SHP77 (cell line): ENCODE measurements around the gene LZTR1.
A peak's percentile ranks its signal among the peaks of the same experiment; 100 is the strongest.

Experiments
- DNase-seq, 2 experiments: peaks; one replicate each; lab custom pipeline; 2025; lab: John Stamatoyannopoulos, UW

The LZTR1 gene

DNA sequence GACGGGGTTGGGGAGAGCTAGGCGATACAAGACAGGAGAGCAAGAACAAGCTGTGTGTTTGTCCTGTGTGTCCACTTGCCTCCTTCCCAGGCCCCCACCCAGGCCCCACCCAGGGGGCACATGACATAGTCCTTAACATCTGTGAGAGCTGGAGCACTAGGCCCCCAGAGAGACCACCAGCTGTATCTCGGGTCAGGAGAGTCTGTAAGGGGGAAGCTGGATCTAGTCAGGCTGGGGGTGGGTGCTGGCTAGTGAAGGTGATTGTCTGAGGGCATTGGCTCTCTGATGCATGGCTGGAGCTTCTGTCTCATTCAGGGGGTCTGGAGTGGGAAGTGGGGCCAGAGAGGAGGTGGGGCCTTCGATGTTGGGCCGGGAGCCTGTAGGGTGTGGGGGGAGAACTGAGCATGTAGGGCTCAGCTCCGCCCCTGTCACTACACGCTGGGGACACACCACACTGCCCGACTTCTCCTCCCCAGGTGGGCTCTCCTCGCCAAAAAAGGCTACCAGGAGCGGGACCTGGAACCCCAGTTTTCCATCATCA lies 33.4 kb downstream of the LZTR1 start:
- DNase-seq = no peak

GRCh38 chr22:21016644-21017420 lies 34.7 kb downstream of the LZTR1 start:
- no peak for DNase-seq

DNA sequence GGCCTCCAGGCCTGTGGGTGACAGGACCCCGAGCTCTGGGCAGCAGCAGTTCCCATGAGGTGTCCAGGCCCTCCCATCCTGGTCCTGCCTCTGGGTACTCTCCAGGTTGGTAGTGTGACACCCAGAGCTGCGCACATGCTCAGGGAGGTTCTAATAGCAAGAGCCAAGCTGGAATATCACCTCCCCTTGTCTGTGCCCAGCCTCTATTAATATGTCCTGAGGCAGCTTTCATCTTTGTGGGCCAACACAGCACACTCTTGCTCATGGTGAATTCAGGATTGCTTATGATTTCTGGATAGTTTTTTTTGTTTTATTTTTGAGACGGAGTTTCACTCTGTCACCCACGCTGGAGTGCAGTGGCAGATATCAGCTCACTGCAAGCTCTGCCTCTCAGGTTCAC lies 36.2 kb downstream of the LZTR1 start:
- DNase-seq = no peak

- DNase-seq = peak in 1 of 2 experiments; percentile 7
Observed at GRCh38 chr22:21020802-21021429, 38.8 kb downstream of the LZTR1 start.

DNA sequence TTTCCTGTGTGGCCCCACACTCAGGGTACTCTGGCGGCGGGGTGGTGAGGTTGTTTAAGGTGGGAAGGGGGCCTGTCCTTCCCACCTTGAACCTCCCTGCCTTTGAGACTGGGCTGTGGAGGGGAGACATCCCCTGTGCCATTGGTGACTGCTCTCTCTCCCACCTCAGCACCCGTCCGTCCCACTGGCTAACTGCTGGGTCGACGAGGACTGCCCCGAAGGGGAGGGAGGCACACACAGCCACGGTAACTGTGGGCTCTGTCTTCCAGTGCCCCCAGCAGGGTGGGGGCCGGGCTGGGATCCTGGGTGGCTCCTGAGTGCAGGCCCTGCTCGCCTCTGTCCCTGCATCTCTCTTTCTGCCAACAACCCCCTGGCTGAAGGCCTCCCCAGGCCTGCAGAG lies 40.4 kb downstream of the LZTR1 start:
- DNase-seq = no peak

DNA sequence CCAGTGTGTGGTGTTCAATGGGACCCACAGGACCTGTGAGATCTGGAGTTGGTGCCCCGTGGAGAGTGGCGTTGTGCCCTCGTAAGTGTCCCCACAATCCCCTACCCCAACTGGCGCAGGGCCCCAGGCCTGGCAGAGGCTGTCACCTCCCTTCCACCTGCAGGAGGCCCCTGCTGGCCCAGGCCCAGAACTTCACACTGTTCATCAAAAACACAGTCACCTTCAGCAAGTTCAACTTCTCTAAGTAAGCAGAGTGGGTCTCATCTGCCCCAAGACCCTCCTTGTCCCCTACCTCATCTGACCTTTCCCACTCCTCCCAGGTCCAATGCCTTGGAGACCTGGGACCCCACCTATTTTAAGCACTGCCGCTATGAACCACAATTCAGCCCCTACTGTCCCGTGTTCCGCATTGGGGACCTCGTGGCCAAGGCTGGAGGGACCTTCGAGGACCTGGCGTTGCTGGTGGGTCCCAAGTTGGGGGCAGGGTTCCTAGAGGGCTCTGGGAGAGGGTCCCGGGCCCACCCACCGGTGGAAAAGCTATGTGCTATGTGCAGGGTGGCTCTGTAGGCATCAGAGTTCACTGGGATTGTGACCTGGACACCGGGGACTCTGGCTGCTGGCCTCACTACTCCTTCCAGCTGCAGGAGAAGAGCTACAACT lies 41.0 kb downstream of the LZTR1 start:
- no peak for DNase-seq

GRCh38 chr22:21025266-21025665 lies 43.2 kb downstream of the LZTR1 start:
- no peak for DNase-seq

DNA sequence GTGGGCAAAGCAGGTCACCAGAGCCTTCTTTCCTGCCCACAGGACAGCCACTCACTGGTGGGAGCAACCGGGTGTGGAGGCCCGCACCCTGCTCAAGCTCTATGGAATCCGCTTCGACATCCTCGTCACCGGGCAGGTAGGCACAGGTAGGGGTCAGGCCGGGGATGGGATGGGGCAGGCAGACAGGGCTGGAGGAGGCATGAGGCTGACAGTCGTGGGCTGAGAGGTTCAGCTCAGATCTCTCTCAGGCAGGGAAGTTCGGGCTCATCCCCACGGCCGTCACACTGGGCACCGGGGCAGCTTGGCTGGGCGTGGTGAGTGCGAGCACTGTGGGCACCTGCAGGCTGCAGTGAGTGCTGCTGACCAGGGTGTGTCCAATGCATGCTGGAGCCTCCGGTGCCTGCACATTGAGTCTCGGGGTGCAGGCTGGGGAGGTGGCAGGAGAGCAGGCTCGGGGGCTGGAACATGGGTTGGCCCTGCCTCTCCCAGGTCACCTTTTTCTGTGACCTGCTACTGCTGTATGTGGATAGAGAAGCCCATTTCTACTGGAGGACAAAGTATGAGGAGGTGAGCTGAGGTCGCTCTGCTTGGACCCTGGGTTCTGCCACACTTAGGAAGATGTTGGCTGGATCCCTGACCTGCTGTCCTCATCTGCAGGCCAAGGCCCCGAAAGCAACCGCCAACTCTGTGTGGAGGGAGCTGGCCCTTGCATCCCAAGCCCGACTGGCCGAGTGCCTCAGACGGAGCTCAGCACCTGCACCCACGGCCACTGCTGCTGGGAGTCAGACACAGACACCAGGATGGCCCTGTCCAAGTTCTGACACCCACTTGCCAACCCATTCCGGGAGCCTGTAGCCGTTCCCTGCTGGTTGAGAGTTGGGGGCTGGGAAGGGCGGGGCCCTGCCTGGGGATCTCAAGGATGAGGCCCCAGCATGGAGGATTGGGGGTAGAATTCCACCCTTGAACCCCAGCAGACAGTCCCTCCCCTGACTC lies 44.0 kb downstream of the LZTR1 start:
- DNase-seq = no peak

DNA sequence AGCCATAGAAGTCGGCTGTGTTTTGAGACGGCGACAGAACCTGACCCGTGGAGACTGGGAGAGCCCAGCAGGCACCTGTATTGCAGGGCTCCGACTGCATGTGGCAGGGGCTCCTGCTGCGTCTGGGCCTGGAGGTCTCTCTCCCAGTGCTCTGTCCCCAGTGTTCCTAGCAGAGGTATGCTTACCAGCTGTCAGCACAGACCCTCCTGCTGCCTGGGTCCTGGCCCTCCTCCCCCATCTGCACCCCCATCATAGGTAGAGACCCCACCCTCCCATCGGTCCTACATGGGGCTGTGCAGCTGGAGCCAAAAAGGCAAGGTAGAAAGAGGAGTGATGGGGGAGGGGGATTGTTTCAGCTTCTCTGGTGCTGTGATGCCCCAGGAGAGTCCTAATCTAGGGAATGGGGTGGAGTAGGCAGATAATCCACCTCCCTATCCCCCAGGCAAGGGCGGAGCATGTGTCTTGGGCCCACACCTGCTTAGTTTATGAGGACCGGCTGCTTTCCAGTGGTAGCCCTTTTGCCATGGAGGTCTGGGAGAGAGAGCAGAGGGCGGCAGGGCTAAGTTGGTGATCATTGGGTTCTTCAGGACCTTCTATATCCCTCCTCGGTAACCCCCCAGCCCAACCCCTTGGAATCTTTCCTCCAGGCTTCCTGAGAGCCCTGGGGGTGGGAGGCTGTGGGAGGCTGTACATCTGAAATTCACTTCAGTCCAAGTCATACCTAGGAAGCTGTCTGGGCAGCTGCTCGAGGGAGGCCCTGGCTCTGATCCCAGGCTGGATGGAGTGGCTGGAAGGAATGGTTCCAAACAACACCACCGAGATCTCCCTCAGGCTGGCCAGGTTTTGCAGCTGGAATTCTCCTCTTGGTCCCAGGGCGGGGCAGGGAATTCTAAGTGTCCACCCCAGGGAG lies 44.9 kb downstream of the LZTR1 start:
- DNase-seq = peak in 1 of 2 experiments; percentile 18

DNA sequence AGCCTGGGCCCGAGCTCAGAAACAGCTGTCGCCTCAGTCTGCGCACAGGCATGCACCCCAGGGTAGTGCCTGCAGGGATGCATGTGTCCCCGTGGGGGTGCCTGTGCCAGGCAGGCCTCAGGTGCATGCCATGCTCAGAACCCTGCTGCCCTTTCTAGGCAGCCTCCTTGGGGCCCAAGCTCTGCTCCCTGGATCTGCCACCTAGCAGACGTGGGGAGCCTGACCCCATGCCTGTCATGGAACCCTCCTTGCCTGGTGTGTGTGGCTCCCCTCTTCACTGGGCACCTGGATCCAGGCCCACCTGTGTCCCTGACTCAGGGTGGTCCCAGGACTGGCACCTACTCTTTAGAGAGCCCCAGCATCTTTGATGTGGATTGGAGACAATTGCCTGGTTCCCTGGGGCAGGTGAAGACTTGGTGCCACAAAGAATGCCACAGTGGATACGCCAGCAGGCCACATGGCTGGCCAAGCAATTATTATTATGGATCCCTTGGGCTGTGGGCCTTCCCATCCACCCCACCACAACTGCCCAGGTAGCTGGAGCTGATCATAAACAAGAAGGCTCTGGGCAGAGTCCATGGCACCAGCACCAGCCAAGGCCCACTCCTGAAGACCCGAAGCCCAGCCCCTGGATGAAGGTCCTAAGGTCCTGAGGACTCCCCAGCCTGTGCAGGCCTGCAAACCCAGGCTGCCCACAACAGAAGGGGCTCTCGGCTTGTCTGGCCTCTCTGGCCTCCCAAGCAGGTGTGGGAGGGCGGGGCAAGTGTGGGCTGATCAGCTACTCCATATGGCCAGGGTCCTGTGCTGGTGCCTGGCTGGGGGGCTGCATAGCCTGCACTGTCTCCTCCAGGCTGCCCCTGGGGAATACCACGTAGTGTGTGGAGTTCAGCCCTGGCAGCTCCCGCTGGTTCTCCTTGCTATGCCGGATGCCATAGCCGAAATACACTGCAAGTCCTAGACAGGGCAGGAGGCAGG lies 46.5 kb downstream of the LZTR1 start:
- no peak for DNase-seq

- DNase-seq = no peak
Observed at GRCh38 chr22:21029486-21030025, 47.5 kb downstream of the LZTR1 start.

- DNase-seq = no peak
Observed at GRCh38 chr22:21030032-21030431, 47.9 kb downstream of the LZTR1 start.

- DNase-seq = no peak
Observed at GRCh38 chr22:21030621-21031544, 48.8 kb downstream of the LZTR1 start.

GRCh38 chr22:21031545-21032036 lies 49.5 kb downstream of the LZTR1 start:
- DNase-seq = no peak

GRCh38 chr22:21032037-21032867 lies 50.2 kb downstream of the LZTR1 start, which contains the start of gene SLC7A4:
SLC7A4 (minus strand) TSS chr22:21032561; CDS start chr22:21031812, 749 bp downstream.
- DNase-seq = no peak

- no peak for DNase-seq
Observed at GRCh38 chr22:21032868-21033688, 51.0 kb downstream of the LZTR1 start.
